A549 (cell line): Measurements from ENCODE around the gene SREK1IP1. TPM values are rescaled to one million over a fixed set of nuclear protein-coding genes. Genes with fewer than 3 reads are reported as not detected.

Experiments used
- ATAC-seq, 2 experiments: fragments of 200-7000 bp in 1 of 2; fragments of >200 bp in 1 of 2; cut with Nextera tagmentation in 1 of 2; cut with Tn5 transposase in 1 of 2; 3 replicates each; pipeline versions ENCODE4 v1.8.0 to v1.9.1; 2018 to 2020; ENCODE audit warnings: mild to moderate bottlenecking in 1 of 2, moderate library complexity in 1 of 2
- CTCF ChIA-PET: fragments of 300-600 bp; sonication (Branson Sonifier 250); formaldehyde crosslinking; extraction: SDS; loops from one replicate; lab custom pipeline; 2021; ENCODE audit warnings: antibody characterized with exemption, inconsistent platforms; lab: Yijun Ruan, JAX
- POLR2A ChIA-PET: fragments of 350-600 bp; formaldehyde crosslinking; extraction: SDS; loops from one replicate; lab custom pipeline; 2021; ENCODE audit warnings: antibody characterized with exemption, inconsistent platforms; lab: Yijun Ruan, JAX
- DNase-seq, 2 experiments: peaks; one replicate each; pipeline versions ENCODE4 v3.0.0 to v3.0.0-alpha.2; 2011 to 2016; ENCODE audit warnings: low read depth in 1 of 2, low spot score in 1 of 2
- FAIRE-seq: peaks from 2 replicates; lab custom pipeline; 2011; peaks lifted over from hg19 to GRCh38; lab: Jason Lieb, UNC
- H3K27ac ChIP-seq, 2 experiments: fragments of >200 bp; sonication (Bioruptor Twin); formaldehyde crosslinking; 3 replicates each; pipeline ENCODE4 v1.5.1; 2016 to 2017
- H3K4me1 ChIP-seq: fragments of >200 bp; sonication (Bioruptor Twin); formaldehyde crosslinking; 3 replicates; pipeline ENCODE4 v1.6.1; 2016
- H3K4me2 ChIP-seq: fragments of >200 bp; sonication (Bioruptor Twin); formaldehyde crosslinking; 3 replicates; pipeline ENCODE4 v1.6.1; 2016
- H3K4me3 ChIP-seq: fragments of >200 bp; sonication (Bioruptor Twin); formaldehyde crosslinking; 3 replicates; pipeline ENCODE4 v1.5.1; 2016
- H3K9me3 ChIP-seq: fragments of >200 bp; sonication (Bioruptor Twin); formaldehyde crosslinking; 3 replicates; pipeline ENCODE4 v1.6.1; 2016
- ATOH8 ChIP-seq: fragments of 250-450 bp; sonication (Bioruptor Pico); IDR thresholded peaks from 2 replicates; pipeline ENCODE4 v1.5.0; 2020; ENCODE audit warnings: low read depth, mild to moderate bottlenecking, moderate library complexity
- CBX8 ChIP-seq: fragments of 200-600 bp; sonication (generic); IDR thresholded peaks from 2 replicates; pipeline ENCODE4 v1.6.1; 2016
- CHD2 ChIP-seq: fragments of 150-350 bp; IDR thresholded peaks from 2 replicates; pipeline ENCODE4 v1.6.1; 2014; ENCODE audit warnings: low read length; ENCODE audit not compliant: partially characterized antibody
- CHD4 ChIP-seq: fragments of 200-600 bp; sonication (generic); IDR thresholded peaks from 2 replicates; pipeline ENCODE4 v1.6.1; 2016; ENCODE audit warnings: antibody characterized with exemption, mild to moderate bottlenecking, borderline replicate concordance
- CTCF ChIP-seq: fragments of >200 bp; sonication (Bioruptor Twin); formaldehyde crosslinking; IDR thresholded peaks from 3 replicates; pipeline ENCODE4 v1.5.1; 2016
- FOSL2 ChIP-seq, 2 experiments: fragments of 450-650 bp in 1 of 2; fragments of >200 bp in 1 of 2; sonication (Bioruptor Twin) in 1 of 2; formaldehyde crosslinking; IDR thresholded peaks; 2 replicates each; pipeline versions ENCODE4 v1.5.0 to v1.6.1; 2016 to 2020; ENCODE audit warnings: mild to moderate bottlenecking in 1 of 2, moderate library complexity in 1 of 2
- HES2 ChIP-seq: fragments of >200 bp; sonication (Bioruptor Twin); formaldehyde crosslinking; IDR thresholded peaks from 2 replicates; pipeline ENCODE4 v1.6.1; 2016
- HOXA7 ChIP-seq: fragments of 250-450 bp; sonication (Bioruptor Pico); IDR thresholded peaks from 2 replicates; pipeline ENCODE4 v1.5.0; 2020; ENCODE audit warnings: mild to moderate bottlenecking, moderate library complexity
- KDM1A ChIP-seq: fragments of 200-600 bp; sonication (generic); IDR thresholded peaks from 2 replicates; pipeline ENCODE4 v1.6.1; 2016; ENCODE audit warnings: low read depth, mild to moderate bottlenecking
- MAZ ChIP-seq: fragments of 150-350 bp; IDR thresholded peaks from 2 replicates; pipeline ENCODE4 v1.6.1; 2014; ENCODE audit warnings: antibody characterized with exemption, low read depth, low read length, borderline replicate concordance
- NPAS2 ChIP-seq: fragments of 250-450 bp; sonication (Bioruptor Pico); IDR thresholded peaks from 2 replicates; pipeline ENCODE4 v1.8.0; 2022; ENCODE audit warnings: mild to moderate bottlenecking, moderate library complexity, borderline replicate concordance
- RCOR1 ChIP-seq: fragments of 150-350 bp; IDR thresholded peaks from 2 replicates; pipeline ENCODE4 v1.6.1; 2014; ENCODE audit warnings: antibody characterized with exemption, low read length, low read depth
- REST ChIP-seq: fragments of 200-600 bp; sonication (generic); IDR thresholded peaks from 2 replicates; pipeline ENCODE4 v1.6.1; 2016; ENCODE audit warnings: antibody characterized with exemption, mild to moderate bottlenecking, moderate library complexity
- RFX5 ChIP-seq: fragments of 450-650 bp; IDR thresholded peaks from 2 replicates; pipeline ENCODE4 v1.7.1; 2014; ENCODE audit warnings: antibody characterized with exemption, mild to moderate bottlenecking, moderate library complexity
- SMC3 ChIP-seq: fragments of >200 bp; sonication (Bioruptor Twin); formaldehyde crosslinking; IDR thresholded peaks from 3 replicates; pipeline ENCODE4 v1.6.1; 2018; ENCODE audit warnings: inconsistent platforms
- SREBF2 ChIP-seq: fragments of 450-650 bp; IDR thresholded peaks from 2 replicates; pipeline ENCODE4 v1.6.1; 2014; ENCODE audit warnings: mild to moderate bottlenecking, moderate library complexity
- TFCP2L1 ChIP-seq: fragments of 250-450 bp; sonication (Bioruptor Pico); IDR thresholded peaks from 2 replicates; pipeline ENCODE4 v1.5.0; 2021; ENCODE audit warnings: mild to moderate bottlenecking
- WGBS: methylation state at CpG from one replicate; pipeline ENCODE4 v1.1.6; 2017; ENCODE audit errors: missing lambda C conversion rate; 5-methylcytosine and 5-hydroxymethylcytosine counted together
- polyA plus RNA-seq, 4 experiments: library from polyadenylated mRNA; depleted of rRNA in 3 of 4; stranded (reverse); fragments of >200 nt; fragmentation: RNase III in 1 of 4; extraction: RNeasy Plus Mini Kit Qiagen cat#74134 plus additional on column Dnase treatment in 1 of 4; gene quantifications; 2 replicates in 3 of 4; 3 replicates in 1 of 4; pipeline ENCODE4 v1.2.3, GENCODE V29; 2011 to 2017
- TF ChIP-seq, protein P1 (sequence below): IDR thresholded peaks from 2 replicates; pipeline ENCODE4 v1.6.1; 2012; ENCODE audit warnings: low read depth, borderline replicate concordance
- TF ChIP-seq, protein P2 (sequence below): IDR thresholded peaks from 2 replicates; pipeline ENCODE4 v1.6.1; 2012
- TF ChIP-seq, protein P3 (sequence below): fragments of 450-650 bp; IDR thresholded peaks from 2 replicates; pipeline ENCODE4 v1.6.1; 2014; ENCODE audit warnings: antibody characterized with exemption

SREK1IP1 gene
- polyA plus RNA-seq, 2 of the 4 experiments (the other 2 are of a cell fraction), result 4.7 to 7.5 TPM

DNA sequence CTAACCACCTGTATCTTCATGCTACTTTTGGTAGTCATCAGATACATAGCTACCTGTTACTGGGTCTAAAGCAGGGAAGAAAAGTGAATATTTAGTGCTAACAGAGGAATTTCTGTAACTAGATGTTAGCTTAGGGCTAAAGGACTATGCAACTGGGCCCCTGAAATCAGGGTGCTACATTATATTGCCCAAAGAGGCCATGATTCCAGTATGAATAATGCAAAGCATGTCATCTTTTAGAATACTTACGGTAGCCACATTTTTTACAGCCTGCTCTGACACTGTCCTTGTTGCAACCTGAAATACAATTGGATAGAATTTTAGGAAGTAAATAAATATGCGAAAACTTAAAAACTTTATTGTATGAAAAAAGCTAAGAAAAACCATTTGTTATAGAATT lies 14.4 kb downstream of the SREK1IP1 start:
- POLR2A ChIA-PET, result no interaction called here
- WGBS, result 95% methylated on average over 2 of the region's 2 CpGs
- CTCF ChIA-PET, result interaction anchor here (1.1 kb wide), 1 partner anchor 119 kb away, joined by 3 read pairs; no protein-coding TSS in a partner anchor

GRCh38 chr5:64749385-64749784 lies 19.1 kb downstream of the SREK1IP1 start:
- ATAC-seq (no peak), FAIRE-seq (no peak), DNase-seq (no peak)
- POLR2A ChIA-PET, result no interaction called here
- H3K4me1 ChIP-seq, result 0 out of 3 replicates have a peak, but pooled peaks cover 5% of the 10 kb centered on the region
- H3K27ac ChIP-seq, result no peak overlapping the region
- H3K4me3 ChIP-seq, result no peak overlapping the region
- CTCF ChIA-PET, result interaction anchor here (0.6 to 1.2 kb wide), 4 partner anchors 18 to 35 kb away, joined by 3 to 5 read pairs (median 3); partner anchors contain the start of gene SREK1IP1
- no peaks in the 10 kb centered on the region for H3K9me3 ChIP-seq
- no peak for TF ChIP-seq NPAS2 (CRISPR knock-in tag)
- TF ChIP-seq, protein P1, sequence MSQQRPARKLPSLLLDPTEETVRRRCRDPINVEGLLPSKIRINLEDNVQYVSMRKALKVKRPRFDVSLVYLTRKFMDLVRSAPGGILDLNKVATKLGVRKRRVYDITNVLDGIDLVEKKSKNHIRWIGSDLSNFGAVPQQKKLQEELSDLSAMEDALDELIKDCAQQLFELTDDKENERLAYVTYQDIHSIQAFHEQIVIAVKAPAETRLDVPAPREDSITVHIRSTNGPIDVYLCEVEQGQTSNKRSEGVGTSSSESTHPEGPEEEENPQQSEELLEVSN, result no peak
- no peak for TF ChIP-seq FOSL2 (IDR thresholded peaks at IDR 0.05)
- no peak for TF ChIP-seq FOSL2 (CRISPR knock-in tag; IDR thresholded peaks at IDR 0.05)
- TF ChIP-seq CBX8, result no peak
- no peak for TF ChIP-seq TFCP2L1
- TF ChIP-seq CTCF, result no peak
- H3K4me2 ChIP-seq, result no peak overlapping the region
- WGBS, result 93% methylated on average over 4 of the region's 4 CpGs

More for the DNA sequence above, 14.4 kb downstream of the SREK1IP1 start:
- no peak overlapping the region for H3K27ac ChIP-seq
- FAIRE-seq (no peak), DNase-seq (no peak), ATAC-seq (no peak)
- no peak for TF ChIP-seq REST
- TF ChIP-seq ATOH8 (CRISPR knock-in tag), result no peak
- no peak for TF ChIP-seq SREBF2
- TF ChIP-seq, protein P2, sequence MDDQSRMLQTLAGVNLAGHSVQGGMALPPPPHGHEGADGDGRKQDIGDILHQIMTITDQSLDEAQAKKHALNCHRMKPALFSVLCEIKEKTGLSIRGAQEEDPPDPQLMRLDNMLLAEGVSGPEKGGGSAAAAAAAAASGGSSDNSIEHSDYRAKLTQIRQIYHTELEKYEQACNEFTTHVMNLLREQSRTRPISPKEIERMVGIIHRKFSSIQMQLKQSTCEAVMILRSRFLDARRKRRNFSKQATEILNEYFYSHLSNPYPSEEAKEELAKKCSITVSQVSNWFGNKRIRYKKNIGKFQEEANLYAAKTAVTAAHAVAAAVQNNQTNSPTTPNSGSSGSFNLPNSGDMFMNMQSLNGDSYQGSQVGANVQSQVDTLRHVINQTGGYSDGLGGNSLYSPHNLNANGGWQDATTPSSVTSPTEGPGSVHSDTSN, result no peak
- TF ChIP-seq, protein P3, sequence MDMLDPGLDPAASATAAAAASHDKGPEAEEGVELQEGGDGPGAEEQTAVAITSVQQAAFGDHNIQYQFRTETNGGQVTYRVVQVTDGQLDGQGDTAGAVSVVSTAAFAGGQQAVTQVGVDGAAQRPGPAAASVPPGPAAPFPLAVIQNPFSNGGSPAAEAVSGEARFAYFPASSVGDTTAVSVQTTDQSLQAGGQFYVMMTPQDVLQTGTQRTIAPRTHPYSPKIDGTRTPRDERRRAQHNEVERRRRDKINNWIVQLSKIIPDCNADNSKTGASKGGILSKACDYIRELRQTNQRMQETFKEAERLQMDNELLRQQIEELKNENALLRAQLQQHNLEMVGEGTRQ, result no peak
- TF ChIP-seq KDM1A, result no peak
- no peak for TF ChIP-seq HES2
- TF ChIP-seq MAZ, result no peak
- TF ChIP-seq HOXA7 (CRISPR knock-in tag), result no peak
- no peak for TF ChIP-seq RCOR1
- no peak for TF ChIP-seq CHD4
- TF ChIP-seq SMC3, result no peak
- no peak for TF ChIP-seq CHD2
- TF ChIP-seq RFX5, result no peak
- H3K4me2 ChIP-seq, result no peak overlapping the region
- H3K4me3 ChIP-seq, result no peak overlapping the region
- H3K4me1 ChIP-seq, result 0 out of 3 replicates have a peak, but pooled peaks cover 5% of the 10 kb centered on the region
- H3K9me3 ChIP-seq, result no peaks in the 10 kb centered on the region
